ENCODE measurements around the gene RNU6-1.

GRCh38 chr15:67820122-67820991 lies 19.5 kb downstream of the RNU6-1 start:
- TF ChIP-seq POLR2AphosphoS5 (IDR thresholded peaks at IDR 0.05; ENCODE audit: low read depth, low read length) (no peak), POLR2A (IDR thresholded peaks at IDR 0.05; ENCODE audit: low read depth, low read length) (no peak), TAF1 (IDR thresholded peaks at IDR 0.05; ENCODE audit: borderline replicate concordance, low read depth, low read length) (no peak)

All from GM12892 (cell line).